ENCODE measurements around the gene TEDC1. TPM values are rescaled to one million over a fixed set of nuclear protein-coding genes. Genes with fewer than 3 reads are reported as not detected.

The TEDC1 gene, protein sequence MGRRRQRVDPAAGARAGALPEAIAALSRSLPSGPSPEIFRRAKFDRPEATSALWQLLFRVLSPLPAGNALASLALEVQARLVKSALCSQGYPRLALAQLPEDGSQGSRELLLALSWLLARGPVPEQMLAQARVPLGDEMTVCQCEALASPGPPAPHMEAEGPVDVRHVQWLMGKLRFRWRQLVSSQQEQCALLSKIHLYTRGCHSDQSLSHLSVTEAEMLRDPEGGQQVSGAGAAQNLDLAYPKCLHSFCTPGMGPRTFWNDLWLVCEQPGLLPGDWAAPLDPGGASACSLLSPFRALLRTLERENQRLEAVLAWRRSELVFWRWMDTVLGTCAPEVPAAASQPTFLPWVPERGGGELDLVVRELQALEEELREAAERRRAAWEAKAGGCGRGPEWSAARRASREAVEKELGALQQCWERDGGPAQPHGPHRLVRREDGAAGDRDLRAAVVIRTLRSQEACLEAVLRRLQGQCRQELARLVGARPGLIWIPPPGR
- 30.3 and 30.8 TPM in 2 replicates for total RNA-seq (2022)
- Bru-seq, nascent RNA: percentile 49 among the genes with signal in this experiment
- BruChase-seq, experiment 1, labeled RNA remaining after a 2-hour chase: percentile 50 among the genes with signal in this experiment
- BruChase-seq, experiment 2, labeled RNA remaining after a 6-hour chase: percentile 50 among the genes with signal in this experiment
- long read RNA-seq, transcript TEDC1-204 (8 exons, 1,630 nt): major isoform, 14 of 38 reads
- long read RNA-seq, partial matches to known transcripts: 3 of 38 reads
- long read RNA-seq, other reads (novel, unspliced or antisense): 15 of 38 reads

GRCh38 chr14:105490572-105491365 lies at the start of gene TEDC1:
TEDC1 (plus strand) TSS chr14:105491246; CDS start chr14:105491376, 130 bp downstream.
- H3K9me3 Mint-ChIP-seq (ENCODE audit: unreplicated experiment): no peaks in the 10 kb centered on the region
- CTCF ChIA-PET: interaction anchor here (0.5 to 2.9 kb wide), 10 partner anchors 10 to 526 kb away, joined by 3 to 57 read pairs (median 6); no protein-coding TSS in a partner anchor
- peak; percentile 99 to 100 for DNase-seq
- peak within 1 kb of the TSS; percentile 87 for H3K27ac Mint-ChIP-seq (ENCODE audit: unreplicated experiment)
- no peaks in the 10 kb centered on the region for H3K9me3 ChIP-seq
- peak within 1 kb of the TSS; percentile 79 for H3K4me3 Mint-ChIP-seq (ENCODE audit: unreplicated experiment)
- intact Hi-C loops (cut with micrococcal nuclease; ENCODE audit: unreplicated experiment): loop anchor here (1.0 to 5.0 kb wide), 3 partner anchors 37 to 120 kb away; partner anchors contain the start of gene TMEM121
- peak within 1 kb of the TSS; percentile 83 for H3K4me3 ChIP-seq (ENCODE audit: low read depth, low read length)
- H3K36me3 Mint-ChIP-seq (ENCODE audit: insufficient read depth, unreplicated experiment): peaks cover 12% of the 10 kb centered on the region
- POLR2A ChIA-PET: interaction anchor here (0.6 to 1.8 kb wide), 4 partner anchors 10 to 242 kb away, joined by 3 to 14 read pairs (median 5); partner anchors contain the start of gene BTBD6
- no peaks in the 10 kb centered on the region for H3K27me3 ChIP-seq (replicated peaks; ENCODE audit: control insufficient read depth, insufficient read depth, low read length)
- no peaks in the 10 kb centered on the region for H3K27me3 Mint-ChIP-seq (ENCODE audit: insufficient read depth, unreplicated experiment)
- no peaks in the 10 kb centered on the region for H3K4me1 Mint-ChIP-seq (ENCODE audit: low read depth, unreplicated experiment)
- TF ChIP-seq CTCF (IDR thresholded peaks at IDR 0.05; ENCODE audit: insufficient read depth in 1 of 2, low read depth in 1 of 2, low read length in 1 of 2, severe bottlenecking in 1 of 2, unreplicated experiment in 1 of 2): peak; percentile 54 to 67
- no TSS peak for BruUV-seq (replicated peaks)
- H3K4me1 ChIP-seq: peaks cover 32% of the 10 kb centered on the region
- no peaks in the 10 kb centered on the region; the same call in 1 of the 2 replicates for H3K36me3 ChIP-seq (ENCODE audit: control insufficient read depth, insufficient read depth, low read length)

DNA sequence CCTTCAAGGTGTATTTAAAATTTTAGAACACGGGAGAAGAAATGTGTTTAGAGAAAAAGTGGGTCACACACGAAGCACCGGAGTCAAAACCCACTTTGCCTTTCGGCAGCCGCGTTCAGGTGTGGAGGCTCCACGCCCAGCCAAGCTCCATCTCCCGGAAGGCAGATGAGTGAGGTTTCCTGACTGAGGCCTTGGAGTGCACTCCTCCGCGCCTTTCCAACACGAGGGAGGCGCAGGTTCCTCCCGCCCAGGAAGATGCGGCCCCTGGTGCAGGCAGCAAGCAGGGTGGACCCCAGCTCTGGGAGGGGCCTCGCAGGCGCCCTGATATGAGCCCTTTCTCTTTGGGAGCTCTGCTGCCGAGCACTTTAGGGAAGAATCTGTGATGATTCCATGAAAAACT lies 48.9 kb upstream of the TEDC1 start:
- no peak overlapping the region for H3K4me3 ChIP-seq (ENCODE audit: low read depth, low read length)
- Mint-ChIP-seq H3K9me3 (ENCODE audit: unreplicated experiment) (no peaks in the 10 kb centered on the region), H3K27me3 (ENCODE audit: insufficient read depth, unreplicated experiment) (no peaks in the 10 kb centered on the region), H3K36me3 (ENCODE audit: insufficient read depth, unreplicated experiment) (peaks cover 20% of the 10 kb centered on the region), H3K4me1 (ENCODE audit: low read depth, unreplicated experiment) (no peaks in the 10 kb centered on the region), H3K4me3 (ENCODE audit: unreplicated experiment) (no peak overlapping the region), H3K27ac (ENCODE audit: unreplicated experiment) (no peak overlapping the region)
- intact Hi-C loops (cut with micrococcal nuclease; ENCODE audit: unreplicated experiment): no loop called here
- H3K4me1 ChIP-seq: no peaks in the 10 kb centered on the region
- TSS peak; percentile 22 for BruUV-seq (replicated peaks)
- POLR2A ChIA-PET: no interaction called here
- CTCF ChIA-PET: no interaction called here
- H3K9me3 ChIP-seq: no peaks in the 10 kb centered on the region
- H3K27me3 ChIP-seq (replicated peaks; ENCODE audit: control insufficient read depth, insufficient read depth, low read length): no peaks in the 10 kb centered on the region
- DNase-seq: no peak
- H3K36me3 ChIP-seq (ENCODE audit: control insufficient read depth, insufficient read depth, low read length): no peaks in the 10 kb centered on the region
- TF ChIP-seq CTCF (IDR thresholded peaks at IDR 0.05; ENCODE audit: insufficient read depth in 1 of 2, low read depth in 1 of 2, low read length in 1 of 2, severe bottlenecking in 1 of 2, unreplicated experiment in 1 of 2): no peak

Data from Caco-2 (cell line).